RWPE2 (cell line): Measurements from ENCODE around the gene USP33.
"Not testable (repeated sequence)": the region's sequence is repeated elsewhere in the genome, so short reads cannot be mapped to it uniquely, and the experiment has no call there.

Experiments
- ATAC-seq: fragments of 200-7000 bp; cut with Tn5 transposase; 3 replicates; pipeline ENCODE4 v1.9.1; 2021; ENCODE audit warnings: low read depth
- DNase-seq: peaks from one replicate; pipeline ENCODE4 v3.0.0-alpha.2; 2020; ENCODE audit warnings: low spot score
- H3K27ac ChIP-seq: fragments of 450-650 bp; 2 replicates; pipeline ENCODE4 v1.5.1; 2017; ENCODE audit warnings: mild to moderate bottlenecking; ENCODE audit not compliant: poor library complexity, severe bottlenecking
- H3K27me3 ChIP-seq: fragments of 250-450 bp; sonication (Bioruptor Pico); 2 replicates; pipeline ENCODE4 v1.5.1; 2021; ENCODE audit warnings: mild to moderate bottlenecking, moderate library complexity; ENCODE audit not compliant: insufficient read depth, poor library complexity, severe bottlenecking
- H3K36me3 ChIP-seq: fragments of 250-450 bp; sonication (Bioruptor Pico); 2 replicates; pipeline ENCODE4 v1.5.1; 2020; ENCODE audit warnings: low read depth, mild to moderate bottlenecking, moderate library complexity
- H3K4me1 ChIP-seq: fragments of 250-450 bp; sonication (Bioruptor Pico); 2 replicates; pipeline ENCODE4 v1.5.1; 2021; ENCODE audit warnings: mild to moderate bottlenecking, moderate library complexity; ENCODE audit not compliant: insufficient read depth, poor library complexity, severe bottlenecking
- H3K4me3 ChIP-seq: fragments of 250-450 bp; sonication (Bioruptor Pico); 2 replicates; pipeline ENCODE4 v1.5.1; 2021; ENCODE audit warnings: mild to moderate bottlenecking, moderate library complexity; ENCODE audit not compliant: severe bottlenecking
- H3K9me3 ChIP-seq: fragments of 250-450 bp; sonication (Bioruptor Pico); 2 replicates; pipeline ENCODE4 v1.5.1; 2021; ENCODE audit warnings: mild to moderate bottlenecking, moderate library complexity; ENCODE audit not compliant: severe bottlenecking
- TF ChIP-seq, protein P1 (sequence below): fragments of 450-650 bp; IDR thresholded peaks from one replicate; pipeline ENCODE4 v1.5.1; 2017; ENCODE audit warnings: mild to moderate bottlenecking, moderate library complexity; ENCODE audit not compliant: poor library complexity, severe bottlenecking

The USP33 gene

DNA sequence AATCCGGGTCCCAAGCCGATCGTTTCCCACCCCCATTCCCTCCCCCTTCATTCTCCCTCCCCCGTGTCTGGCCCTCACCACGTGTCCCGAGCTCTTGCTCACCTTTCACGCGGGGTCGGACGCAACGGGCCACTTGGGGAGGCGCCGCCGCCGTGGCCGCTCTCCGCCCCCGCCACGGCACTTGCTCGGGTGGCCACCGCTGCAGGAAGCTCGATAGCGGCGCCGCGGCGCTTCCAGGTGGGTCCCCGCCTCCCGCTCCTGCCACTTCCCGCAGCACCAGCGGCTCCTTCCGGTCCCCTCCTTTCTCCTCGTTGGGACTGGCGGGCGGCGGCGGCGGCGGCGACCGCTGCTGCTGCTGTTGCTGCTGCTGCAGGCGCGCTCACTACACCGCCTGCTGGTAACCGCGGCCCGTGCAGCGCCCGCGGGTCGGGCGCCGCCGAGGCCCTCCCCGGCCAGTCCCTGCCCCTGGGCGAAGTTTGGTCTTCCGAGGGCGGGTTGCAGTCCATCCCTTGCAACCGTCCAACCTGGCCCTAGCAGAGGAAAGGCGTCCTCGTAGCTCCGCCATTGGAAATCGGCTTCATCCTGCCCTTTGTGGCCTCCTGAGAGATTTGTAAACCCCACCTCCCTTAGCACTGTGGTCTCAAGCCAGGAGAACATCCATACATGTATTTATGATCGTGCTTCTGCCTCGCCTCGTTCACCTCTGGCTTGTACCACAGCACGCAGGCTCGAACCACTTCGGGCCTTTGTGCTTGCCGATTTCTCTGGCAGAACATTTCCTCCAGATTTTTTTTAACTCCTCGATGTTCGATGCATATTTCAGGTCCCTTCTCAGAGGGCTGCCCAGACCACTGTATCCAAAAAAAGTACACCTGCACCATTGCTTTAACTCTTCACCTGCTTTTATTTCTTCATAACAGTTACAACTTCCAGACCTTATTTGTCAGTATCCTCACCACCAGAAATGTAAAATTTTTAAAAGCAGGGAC is 76.2 kb downstream of the USP33 start:
- ATAC-seq: peak; percentile 80
- TF ChIP-seq, protein P1, sequence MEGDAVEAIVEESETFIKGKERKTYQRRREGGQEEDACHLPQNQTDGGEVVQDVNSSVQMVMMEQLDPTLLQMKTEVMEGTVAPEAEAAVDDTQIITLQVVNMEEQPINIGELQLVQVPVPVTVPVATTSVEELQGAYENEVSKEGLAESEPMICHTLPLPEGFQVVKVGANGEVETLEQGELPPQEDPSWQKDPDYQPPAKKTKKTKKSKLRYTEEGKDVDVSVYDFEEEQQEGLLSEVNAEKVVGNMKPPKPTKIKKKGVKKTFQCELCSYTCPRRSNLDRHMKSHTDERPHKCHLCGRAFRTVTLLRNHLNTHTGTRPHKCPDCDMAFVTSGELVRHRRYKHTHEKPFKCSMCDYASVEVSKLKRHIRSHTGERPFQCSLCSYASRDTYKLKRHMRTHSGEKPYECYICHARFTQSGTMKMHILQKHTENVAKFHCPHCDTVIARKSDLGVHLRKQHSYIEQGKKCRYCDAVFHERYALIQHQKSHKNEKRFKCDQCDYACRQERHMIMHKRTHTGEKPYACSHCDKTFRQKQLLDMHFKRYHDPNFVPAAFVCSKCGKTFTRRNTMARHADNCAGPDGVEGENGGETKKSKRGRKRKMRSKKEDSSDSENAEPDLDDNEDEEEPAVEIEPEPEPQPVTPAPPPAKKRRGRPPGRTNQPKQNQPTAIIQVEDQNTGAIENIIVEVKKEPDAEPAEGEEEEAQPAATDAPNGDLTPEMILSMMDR: peak; percentile 93

DNA sequence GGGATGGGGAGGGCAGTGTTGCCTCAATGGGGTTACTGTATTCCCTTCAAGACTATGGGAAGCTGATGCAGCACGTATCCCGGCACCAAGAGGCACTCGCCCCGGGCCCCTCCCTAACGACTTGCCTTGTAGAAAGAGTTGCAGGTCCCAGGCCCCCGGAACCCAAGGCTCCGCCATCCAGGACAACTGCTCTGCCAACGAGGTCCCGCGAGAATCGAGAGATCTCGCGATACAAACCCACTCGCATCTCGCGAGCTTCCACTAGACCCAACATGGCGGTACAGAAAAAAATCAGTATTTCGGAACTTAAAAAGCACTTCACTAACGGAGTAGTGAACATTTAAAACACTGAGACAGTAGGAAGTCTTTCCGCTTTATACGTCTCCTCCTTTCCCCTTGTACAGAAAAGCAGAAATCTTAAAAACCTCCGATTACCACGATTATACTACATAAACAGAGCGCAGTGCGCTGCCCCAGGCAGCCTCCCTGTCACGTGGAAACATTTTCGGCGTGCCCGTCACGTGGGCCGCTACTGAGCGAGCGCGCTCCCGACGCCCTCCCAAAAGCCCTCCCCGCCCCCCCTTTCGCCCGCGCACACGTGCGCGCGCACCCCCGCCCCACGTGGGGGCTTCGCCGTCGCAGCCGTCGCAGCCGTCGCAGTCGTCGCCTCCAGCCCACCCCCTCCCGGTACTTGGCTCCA is 77.0 kb downstream of the USP33 start, which contains the start of gene ZZZ3:
Gene ZZZ3 (minus strand): TSS at position 199 of the 700 bp plus-strand sequence. CDS start 49,304 bp downstream, outside the sequence.
- DNase-seq: peak; percentile 88
- TF ChIP-seq, protein P1: no peak

More for the DNA sequence above, 76.2 kb downstream of the USP33 start:
- H3K27ac ChIP-seq: peak overlapping the region; percentile 85
- peaks cover 19% of the 10 kb centered on the region for H3K4me1 ChIP-seq
- no peaks in the 10 kb centered on the region for H3K36me3 ChIP-seq
- no peaks in the 10 kb centered on the region for H3K9me3 ChIP-seq
- H3K27me3 ChIP-seq: no peaks in the 10 kb centered on the region
- DNase-seq: peak; percentile 95
- peak overlapping the region; percentile 77 for H3K4me3 ChIP-seq

DNA sequence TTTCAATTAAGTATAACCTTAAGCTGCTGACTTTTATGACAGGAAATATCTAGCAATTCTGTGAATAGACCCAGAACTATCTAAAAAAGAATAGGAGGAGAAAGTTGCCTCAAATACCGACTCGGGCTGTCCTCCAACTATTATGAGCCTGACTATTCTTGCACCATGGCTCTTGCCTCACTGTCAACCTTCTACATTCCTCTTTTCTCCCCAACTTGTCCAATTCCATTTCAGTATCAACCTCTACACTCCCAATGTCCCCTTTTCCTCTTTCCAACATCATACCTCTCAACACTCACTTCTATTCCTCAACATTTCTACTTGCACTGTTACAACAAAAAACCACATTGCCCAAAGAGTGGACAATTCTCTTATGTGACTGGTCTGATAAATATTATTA is 79.5 kb downstream of the USP33 start:
- peaks cover 21% of the 10 kb centered on the region for H3K36me3 ChIP-seq
- H3K27ac ChIP-seq: no peak overlapping the region
- H3K4me3 ChIP-seq: no peak overlapping the region
- TF ChIP-seq, protein P1: no peak
- ATAC-seq (no peak), DNase-seq (no peak)
- H3K27me3 ChIP-seq: no peaks in the 10 kb centered on the region
- peaks cover 28% of the 10 kb centered on the region for H3K4me1 ChIP-seq
- H3K9me3 ChIP-seq: no peaks in the 10 kb centered on the region

More for the DNA sequence above, 77.0 kb downstream of the USP33 start, which contains the start of gene ZZZ3:
- Histone ChIP-seq H3K4me3 (peak within 1 kb of the TSS; percentile 77), H3K4me1 (peaks cover 19% of the 10 kb centered on the region), H3K36me3 (no peaks in the 10 kb centered on the region), H3K27me3 (no peaks in the 10 kb centered on the region), H3K9me3 (no peaks in the 10 kb centered on the region), H3K27ac (peak within 1 kb of the TSS; percentile 85)
- ATAC-seq: peak; percentile 70

DNA sequence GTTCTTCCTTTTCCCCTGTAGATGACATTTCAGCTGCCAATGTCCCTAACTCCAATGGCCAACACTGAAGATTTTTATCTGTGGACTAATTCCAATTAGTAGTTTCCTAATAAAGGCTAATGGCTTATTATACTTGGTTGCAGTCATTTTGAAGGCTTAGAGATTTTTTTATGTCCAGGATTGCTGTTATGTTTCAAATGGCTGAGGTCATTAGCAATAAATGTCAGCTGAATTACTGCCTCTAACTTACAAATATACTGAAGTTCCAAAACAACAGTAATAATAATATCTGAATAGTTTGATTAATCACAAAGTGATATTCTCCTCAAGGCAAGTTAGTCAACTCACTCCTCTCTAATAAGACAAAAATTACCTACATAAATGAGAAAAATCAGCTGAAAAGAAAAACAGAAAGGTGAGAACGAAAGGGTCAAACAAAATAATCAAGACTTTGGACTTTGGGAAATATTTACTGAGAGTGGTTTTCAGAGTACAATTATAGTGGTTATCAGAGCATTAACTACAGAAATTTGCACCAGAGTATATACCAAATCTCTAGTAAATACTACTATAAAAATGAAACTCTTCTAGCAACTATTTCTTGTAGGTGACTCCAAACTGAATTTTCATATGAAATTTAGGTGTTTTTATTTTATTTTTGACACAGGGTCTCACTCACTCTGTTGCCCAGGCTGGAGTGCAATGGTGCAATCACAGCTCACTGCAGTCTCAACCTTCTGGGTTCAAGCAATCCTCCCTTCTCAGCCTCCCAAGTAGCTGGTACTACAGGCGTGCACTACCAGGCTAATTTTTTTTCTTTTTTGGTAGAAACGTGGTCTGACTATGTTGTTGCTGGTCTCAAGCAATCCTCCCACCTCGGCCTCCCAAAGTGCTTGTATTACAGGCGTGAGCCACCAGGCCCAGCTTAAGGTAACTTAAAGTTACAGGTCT is 80.7 kb downstream of the USP33 start:
- no peaks in the 10 kb centered on the region for H3K9me3 ChIP-seq
- peaks cover 23% of the 10 kb centered on the region for H3K4me1 ChIP-seq
- no peak overlapping the region for H3K4me3 ChIP-seq
- H3K36me3 ChIP-seq: peaks cover 27% of the 10 kb centered on the region
- H3K27me3 ChIP-seq: no peaks in the 10 kb centered on the region
- H3K27ac ChIP-seq: no peak overlapping the region
- DNase-seq: no peak
- TF ChIP-seq, protein P1: no peak
- ATAC-seq: no peak

DNA sequence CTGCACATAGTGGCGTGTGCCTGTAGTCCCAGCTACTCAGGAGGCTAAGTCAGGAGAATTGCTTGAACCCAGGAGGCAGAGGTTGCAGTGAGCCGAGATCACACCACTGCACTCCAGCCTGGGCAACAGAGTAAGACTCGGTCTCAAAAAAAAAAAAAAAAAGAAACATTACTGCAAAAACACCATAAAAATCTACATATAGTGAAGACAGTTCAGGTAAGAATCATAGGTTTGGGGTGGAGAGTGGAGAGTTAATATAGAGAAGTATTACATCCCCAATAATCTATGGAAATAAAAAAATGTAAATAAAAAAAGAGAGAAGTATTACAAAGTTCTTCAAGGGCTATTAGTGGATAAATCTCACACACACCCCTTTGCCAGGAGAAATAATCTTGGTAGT is 84.8 kb downstream of the USP33 start:
- Histone ChIP-seq H3K4me1 (peaks cover 25% of the 10 kb centered on the region), H3K36me3 (peaks cover 27% of the 10 kb centered on the region)
- not testable (repeated sequence) for H3K27me3 ChIP-seq, DNase-seq, H3K27ac ChIP-seq, H3K4me3 ChIP-seq, H3K9me3 ChIP-seq, ATAC-seq
